ENCODE results near the gene PDGFC.
"Not testable (repeated sequence)": the region's sequence is repeated elsewhere in the genome, so short reads cannot be mapped to it uniquely, and the experiment has no call there.

The PDGFC gene

DNA sequence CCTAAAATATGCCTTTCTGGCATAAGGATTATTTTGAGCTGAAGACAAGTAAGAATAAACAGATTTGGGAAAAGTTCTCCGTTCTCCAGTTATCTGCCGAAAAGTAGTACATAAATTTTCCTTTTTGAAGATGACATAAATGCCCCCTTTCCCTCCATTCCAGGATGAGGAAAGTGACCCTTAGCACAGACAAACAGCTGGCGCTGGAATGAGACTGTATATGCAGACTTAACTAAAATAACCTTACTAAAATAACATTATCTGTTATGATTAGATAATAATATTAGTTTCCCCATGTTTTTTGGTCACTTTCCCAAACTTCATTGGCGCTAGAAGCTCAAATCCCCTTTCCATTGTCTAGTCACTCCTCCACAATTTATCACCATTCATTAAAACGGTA is 21.5 kb downstream of the PDGFC start:
- no peak for DNase-seq (ENCODE audit: low read depth)

DNA sequence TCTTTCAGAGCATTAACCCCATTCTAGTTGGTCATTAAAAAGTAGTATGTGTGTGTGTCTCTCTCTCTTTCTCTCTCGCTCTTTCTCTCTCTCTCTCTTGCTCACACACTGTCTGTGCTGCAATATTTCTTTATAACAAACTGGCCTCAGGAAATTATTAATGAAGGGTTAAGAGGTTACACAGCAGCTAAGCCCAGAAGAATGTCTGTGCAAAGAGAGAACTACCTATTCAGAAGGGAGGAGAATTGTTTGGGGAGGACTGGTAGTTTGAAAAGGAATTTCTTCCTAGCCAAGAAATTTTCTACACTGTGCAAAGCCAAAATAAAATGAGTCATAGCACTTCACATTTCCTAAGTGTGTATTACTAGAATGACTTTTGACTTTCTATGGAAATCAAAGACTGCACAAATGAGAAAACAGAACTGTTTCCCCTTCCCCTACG is 22.2 kb downstream of the PDGFC start:
- DNase-seq (ENCODE audit: low read depth) = no peak

DNA sequence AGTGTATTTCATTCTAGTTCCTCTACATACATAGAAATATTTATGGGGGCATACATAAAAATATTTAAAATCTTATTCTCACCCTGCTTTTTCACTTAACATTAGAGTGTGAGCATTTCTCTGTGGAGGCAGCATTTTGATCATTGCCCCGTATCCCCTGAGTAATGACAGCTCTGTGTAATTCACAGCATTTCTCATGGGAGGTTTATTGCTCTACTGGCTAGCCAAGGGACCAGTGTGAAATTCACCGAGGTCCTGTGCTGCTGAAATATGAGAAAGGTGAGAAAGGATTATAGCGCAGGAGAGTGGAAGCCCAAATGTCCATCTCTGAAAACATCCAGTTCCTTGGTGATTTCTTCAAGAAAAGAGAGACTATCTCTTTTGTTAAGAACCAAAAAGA is 22.9 kb downstream of the PDGFC start:
- no peak for DNase-seq (ENCODE audit: low read depth)

DNA sequence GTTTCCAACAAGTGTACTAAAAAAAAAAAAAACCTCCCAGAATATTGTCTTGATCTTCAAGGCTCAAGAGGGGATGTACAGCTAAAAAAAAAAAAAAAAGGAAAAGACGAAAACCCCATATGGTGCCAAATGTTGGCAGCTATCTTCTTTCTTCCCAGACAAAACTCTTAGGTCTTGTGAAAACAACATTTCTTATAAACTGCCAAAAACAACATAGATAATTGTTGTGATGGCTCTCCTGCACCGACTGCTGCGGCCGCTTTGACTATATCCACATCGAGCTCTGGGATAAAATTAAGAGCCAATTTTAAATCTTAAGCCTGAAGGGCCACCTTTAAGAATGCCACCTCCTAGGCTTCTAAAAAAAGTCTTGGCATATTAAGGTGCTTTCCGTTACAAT is 23.5 kb downstream of the PDGFC start:
- no peak for DNase-seq (ENCODE audit: low read depth)

DNA sequence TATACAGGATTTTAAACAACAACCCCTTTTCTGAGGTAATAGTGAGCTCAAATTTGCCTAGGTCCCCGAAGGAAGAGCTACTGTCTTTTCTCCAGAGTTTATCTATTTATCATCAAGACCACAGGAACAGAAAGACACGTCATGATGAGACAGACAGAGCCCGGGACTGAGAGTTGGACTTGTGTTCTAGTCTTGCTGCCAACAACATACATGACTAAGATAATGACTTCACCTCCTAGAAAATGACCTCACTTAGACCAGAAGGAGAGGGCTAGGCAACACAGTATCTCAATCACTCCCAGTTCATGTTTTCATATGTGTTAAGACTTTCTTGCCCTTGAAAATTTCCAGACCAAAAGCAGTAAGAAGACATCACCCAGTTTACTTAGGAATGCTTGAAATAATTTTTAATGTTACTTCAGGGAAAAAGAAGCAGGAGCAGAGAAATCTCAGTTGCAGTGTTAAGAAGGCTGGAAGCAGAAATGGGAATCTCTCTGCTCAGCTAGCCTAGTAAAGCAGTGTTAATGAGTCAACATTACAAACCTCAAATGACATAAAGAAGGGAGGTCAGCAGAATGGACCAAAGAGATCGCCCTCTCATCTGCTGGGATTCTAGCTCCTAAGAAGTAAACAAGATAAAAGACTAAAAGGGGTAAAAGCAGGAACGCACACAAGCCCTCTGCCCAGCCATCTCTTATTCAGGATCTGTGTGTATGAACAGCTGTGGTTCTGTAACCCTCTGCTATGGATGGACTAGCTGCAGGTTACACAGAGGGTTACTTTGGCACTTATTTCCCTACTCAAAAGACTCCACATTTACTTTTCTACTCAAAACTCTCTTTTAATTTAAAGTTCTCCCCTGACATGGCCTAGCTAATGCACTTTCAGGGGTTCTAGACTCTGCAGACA is 24.8 kb downstream of the PDGFC start:
- no peak for DNase-seq (ENCODE audit: low read depth)

DNA sequence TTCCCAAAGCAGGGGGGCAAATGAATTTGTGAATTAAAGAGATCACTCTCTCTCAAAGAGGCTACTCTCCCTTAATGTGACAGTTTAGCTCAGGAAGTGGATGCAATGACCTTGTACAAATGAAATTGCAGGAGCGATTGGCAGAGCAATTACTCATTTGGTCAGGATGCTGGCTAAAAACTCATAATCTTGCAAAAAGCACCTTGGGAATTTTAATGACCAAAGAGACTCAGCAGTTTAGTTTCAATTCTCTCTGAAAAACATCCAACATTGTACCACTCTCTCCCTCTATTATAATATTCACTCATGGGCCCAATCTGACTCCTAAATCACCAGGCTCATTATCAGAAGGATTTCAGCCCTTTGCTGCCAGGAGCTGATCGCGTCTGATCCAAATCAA is 26.1 kb downstream of the PDGFC start:
- DNase-seq (ENCODE audit: low read depth) = no peak

DNA sequence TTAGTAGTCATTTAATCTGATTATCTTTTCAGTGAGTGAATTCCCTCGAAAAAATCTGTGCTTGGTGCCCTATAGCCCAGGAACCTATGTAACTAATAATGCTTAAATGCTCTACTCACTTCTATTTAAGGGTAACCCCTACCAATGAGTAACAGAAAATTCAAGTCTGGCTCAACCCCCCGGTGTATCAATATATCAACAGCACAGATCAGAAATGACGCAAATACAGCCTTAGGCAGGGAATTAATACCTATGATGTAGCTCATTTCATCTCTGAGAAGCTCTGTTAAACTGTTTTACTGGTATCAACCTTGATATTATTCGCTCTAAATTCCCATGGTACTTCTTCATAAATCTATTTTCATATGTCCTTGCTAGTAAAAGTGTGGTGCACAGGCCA is 28.6 kb downstream of the PDGFC start:
- no peak for DNase-seq (ENCODE audit: low read depth)

DNA sequence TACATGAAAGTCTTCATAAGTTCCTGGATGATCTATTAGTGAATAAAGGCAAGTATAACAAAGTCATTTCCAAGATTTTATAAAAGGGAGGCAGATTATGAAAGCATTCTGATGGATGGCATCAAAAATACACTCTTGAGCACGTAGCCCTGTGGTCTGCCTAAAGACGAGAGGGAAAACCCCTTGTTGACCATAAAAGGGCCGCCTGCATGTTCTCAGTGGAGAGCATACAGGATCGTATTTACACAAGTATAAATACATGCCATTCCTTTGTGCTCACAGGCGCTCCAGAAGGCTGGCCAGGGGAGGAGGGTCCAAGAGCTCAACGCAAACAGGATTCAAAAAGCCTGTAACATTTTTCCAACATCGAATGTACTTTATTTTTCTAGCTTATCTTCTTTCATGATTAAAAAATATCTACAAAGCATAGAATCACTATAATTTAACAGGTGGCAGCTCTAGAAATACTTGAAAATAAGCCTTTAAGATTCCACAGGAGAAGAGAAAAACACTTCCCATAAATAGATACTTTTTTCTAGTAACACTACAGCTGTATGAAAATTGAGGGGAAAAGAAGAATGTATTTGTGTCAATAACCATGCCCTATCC is 29.6 kb downstream of the PDGFC start:
- no peak for DNase-seq (ENCODE audit: low read depth)

DNA sequence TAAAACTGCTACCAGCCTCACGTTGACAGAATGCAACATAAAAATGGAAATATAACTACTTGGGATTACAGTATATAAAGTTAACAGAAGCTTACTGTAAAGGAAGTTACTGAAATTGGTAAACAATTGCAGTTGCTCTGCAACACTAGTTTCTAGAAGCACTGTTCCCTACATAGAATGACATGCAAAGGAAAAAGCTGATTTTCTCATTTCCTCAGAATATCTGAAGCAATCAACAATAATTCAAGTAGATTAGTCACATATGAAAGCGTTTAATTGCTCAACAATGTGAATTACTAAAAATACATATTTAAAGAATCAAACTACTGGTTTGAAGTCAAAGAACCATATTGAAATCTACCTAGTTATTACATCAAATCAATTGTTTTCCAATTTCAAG is 31.8 kb downstream of the PDGFC start:
- no peak for DNase-seq (ENCODE audit: low read depth)

DNA sequence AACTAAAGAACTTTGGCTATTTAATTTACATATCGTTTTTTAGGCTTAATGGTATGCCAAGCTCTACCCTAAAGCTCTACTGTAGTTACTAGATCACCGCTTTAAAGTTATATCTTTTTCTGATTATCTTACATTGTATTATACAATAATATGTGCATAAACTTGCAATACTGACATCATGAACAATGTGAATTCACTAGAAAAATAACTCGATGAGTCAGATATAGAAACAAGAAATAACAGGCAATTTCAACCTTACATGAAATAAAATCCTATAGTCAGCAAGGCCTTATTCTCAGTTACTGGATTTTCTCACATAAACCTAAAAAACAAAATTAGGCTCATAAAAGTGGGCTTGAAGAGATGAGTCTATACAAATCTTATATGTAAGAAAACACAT is 32.5 kb downstream of the PDGFC start:
- no peak for DNase-seq (ENCODE audit: low read depth)

DNA sequence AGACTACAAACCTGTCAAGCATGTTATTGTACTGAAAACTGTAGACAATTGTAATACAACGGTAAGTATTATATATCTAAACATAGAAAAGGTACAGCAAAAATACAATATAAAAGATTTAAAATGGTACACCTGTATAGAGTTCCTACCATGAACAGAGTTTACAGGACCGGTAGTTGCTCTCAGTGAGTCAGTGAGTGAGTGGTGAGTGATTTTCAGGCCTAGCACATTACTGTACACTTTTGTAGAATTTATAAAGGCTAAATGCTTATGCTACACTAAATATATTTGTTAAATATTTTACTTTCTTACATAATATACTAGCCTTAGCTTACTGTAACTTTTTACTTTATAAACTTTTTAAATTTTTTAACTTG is 37.4 kb downstream of the PDGFC start:
- DNase-seq (ENCODE audit: low read depth) = no peak

DNA sequence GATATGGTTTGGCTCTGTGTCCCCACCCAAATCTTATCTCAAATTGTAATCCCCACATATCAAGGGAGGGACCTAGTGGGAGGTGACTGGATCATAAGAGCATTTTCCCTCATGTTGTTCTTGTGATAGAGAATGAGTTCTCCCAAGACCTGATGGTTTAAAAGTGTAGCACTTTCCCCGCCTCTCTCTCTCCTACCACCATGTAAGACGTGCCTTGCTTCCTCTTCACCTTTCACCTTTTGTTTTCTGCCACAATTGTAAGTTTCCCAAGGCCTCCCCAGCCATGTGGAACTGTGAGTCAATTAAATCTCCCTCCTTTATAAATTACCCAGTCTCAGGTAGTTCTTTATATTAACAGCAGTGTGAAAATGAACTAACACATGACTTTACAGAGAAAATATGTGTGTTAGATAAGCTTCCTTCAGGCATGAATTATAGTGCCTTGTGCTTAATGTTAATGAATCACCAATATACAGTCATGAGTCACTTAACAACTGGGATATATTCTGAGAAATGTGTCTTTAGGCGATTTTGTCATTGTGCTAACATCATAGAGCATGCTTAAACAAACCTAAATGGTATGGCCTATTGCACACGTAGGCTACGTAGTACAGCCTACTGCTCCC is 37.9 kb downstream of the PDGFC start:
- DNase-seq (ENCODE audit: low read depth) = no peak

DNA sequence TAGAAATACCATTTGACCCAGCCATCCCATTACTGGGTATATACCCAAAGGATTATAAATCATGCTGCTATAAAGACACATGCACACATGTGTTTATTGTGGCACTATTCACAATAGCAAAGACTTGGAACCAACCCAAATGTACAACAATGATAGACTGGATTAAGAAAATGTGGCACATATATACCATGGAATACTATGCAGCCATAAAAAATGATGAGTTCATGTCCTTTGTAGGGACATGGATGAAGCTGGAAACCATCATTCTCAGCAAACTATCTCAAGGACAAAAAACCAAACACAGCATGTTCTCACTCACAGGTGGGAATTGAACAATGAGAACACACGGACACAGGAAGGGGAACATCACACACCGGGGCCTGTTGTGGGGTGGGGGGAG is 39.2 kb downstream of the PDGFC start:
- DNase-seq (ENCODE audit: low read depth) = not testable (repeated sequence)

DNA sequence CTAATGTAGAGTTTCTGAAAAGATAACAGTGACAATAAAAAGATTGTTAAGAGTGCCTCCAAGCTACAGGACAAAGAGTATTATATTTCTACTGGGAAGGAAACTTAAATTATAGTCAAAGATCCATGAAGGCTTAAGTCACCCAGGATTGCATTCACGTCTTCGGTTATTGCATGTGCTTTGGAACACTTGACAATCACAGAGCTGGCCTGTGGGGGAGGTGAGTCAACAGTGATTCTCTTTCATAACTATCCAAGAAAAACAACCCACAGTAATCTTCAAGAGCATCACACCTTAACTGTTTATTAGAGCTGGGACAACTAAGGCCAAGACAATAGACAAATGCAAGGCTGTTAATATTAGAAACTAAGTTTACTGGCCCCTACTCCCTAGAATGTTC is 40.3 kb downstream of the PDGFC start:
- no peak for DNase-seq (ENCODE audit: low read depth)

DNA sequence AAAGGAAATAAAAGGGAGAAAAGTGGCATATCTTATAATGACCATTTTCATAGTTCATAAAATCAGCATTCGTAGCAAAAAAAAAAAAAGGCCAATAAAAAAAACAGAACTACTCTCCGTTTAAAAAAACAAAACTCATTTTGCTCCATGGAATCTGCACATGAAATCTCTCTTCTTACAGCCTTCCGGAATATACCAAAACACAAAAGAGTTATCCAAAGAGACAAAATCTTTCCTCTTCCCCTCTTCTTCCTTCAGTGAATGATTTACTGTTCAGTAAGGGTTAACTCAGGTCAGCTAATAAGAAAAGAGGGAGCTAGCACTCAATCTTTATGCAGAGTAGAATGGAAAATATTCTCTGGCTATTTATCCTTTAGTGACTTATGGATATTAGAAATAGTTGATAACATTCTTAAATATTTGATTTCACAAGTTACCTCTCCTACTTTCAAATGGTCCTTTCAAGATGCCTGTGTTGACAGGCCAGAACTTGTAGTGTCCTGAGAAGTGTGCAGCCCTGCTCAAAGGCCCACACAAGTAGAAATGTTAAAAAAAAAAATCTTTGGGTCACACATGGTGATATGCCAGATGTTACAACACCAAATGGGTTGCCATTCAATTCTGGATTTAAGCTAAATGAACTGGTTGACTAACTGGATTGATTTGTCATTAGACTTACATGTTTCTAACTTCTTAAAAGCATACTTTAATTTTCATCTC is 42.1 kb downstream of the PDGFC start:
- no peak for DNase-seq (ENCODE audit: low read depth)

DNA sequence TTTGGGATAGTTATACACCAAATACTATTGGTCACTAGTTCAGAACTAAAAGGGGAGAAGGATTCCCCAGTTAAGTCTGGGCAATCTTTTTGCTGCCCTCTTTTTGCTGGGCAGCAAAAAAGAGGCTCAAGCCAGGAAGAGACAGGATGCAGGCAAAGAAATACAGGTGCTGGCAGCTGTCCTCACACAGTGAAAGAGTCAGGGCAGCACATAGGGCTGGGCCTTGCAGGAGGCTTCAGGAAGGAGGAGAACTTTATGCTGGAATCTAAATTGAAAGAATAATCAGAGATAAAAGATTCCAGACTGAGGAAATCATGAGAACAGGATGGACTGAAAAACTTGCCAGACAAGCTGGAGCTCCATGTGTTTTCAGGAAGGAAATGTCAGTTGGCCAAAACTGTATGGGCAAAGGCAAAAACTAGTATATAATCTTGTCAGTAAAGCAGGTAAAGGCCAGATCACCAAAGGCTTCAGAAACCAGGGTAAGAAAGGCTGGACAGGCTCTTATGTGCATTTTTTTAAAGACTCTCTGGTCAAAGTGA is 46.8 kb downstream of the PDGFC start:
- DNase-seq (ENCODE audit: low read depth) = no peak

DNA sequence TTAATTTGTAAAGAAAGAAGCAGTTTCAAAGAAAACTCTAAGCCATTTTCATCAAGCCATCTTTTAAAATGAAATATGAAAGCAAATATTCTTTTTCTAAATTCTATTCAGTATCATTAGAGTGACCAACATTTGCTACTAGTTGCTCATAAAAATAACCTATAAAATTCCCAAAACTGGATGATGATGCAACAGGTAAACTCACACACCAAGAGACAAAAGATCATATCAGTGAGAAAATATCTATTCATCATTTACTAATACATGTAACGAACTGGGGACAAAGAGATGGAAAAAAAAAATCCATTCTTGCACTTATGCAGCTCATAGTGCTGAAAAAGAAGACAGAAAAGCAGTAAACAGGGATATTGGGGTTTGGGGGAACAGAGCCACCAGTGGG is 48.1 kb downstream of the PDGFC start:
- DNase-seq (ENCODE audit: low read depth) = no peak

DNA sequence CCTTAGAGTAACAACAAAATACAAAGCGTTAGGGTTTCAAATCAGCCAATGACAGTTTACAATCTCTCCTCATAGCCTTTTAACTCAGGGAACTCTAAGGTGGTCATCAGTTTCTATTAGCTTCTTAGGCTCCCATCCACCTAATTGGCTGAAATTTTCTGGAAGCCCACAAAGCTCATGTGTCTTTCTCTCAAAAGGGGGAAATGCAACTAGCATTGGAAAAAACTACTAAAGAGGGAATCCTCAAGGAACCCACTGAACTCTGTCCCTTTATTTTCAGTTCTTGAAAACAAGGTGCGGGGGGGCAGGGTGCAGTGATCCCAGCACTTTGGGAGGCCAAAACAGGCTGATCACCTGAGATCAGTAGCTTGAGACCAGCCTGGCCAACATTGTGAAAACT is 56.4 kb downstream of the PDGFC start:
- no peak for DNase-seq (ENCODE audit: low read depth)

DNA sequence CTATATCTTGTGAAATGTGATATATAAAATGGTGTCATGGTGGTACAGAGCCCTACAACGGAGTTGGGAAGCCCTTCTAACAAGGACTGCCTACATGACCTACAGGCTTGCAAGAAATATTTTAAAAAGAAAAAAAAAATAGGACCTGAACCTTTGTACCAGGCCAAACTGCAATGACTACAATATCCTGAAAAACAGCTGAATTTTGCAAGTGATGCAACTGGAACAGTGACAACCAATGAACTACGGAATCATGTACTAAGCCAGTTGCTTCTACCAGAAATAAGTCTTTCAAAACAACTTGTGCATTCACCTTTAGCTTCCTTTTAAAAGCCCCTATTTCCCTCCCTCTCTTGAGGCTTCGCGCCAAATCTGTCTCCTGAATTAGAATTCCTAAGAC is 58.4 kb downstream of the PDGFC start:
- no peak for DNase-seq (ENCODE audit: low read depth)

DNA sequence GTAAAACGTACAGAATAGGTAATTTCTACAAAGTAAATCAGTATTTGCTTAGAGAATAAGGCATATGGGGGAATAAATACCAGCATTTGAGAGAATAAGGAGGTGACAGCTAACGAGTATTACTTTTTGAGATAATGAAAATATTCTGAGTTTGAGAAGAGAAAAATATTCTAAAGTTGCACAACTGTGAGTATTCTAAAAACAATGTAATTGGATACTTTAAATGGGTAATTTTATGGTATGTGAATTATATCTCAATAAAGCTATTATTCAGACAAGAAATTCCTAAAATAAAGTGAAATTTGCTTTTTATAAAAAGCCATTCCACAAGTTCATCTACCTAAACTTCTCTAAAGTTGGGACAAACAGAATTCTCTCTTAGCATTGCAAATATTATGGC is 62.6 kb downstream of the PDGFC start:
- no peak for DNase-seq (ENCODE audit: low read depth)

DNA sequence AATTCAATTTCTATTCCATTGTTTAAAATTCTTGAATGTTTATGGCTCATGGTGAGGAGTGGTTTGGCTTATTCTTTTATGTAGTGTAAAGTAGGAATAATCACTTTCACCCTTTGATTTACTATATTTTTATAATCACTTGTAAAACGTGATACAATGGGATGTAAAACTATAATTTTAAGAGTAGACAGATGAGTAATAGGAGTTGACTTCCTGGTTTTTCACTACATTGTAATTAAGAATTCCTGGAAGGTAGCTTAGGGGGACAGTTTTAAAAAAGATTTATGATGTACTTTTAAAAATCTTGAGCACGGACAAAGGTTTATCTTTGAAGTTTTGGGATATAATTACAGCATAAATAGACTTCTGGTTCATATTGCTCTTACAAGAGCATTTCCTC is 65.3 kb downstream of the PDGFC start:
- no peak for DNase-seq (ENCODE audit: low read depth)

DNA sequence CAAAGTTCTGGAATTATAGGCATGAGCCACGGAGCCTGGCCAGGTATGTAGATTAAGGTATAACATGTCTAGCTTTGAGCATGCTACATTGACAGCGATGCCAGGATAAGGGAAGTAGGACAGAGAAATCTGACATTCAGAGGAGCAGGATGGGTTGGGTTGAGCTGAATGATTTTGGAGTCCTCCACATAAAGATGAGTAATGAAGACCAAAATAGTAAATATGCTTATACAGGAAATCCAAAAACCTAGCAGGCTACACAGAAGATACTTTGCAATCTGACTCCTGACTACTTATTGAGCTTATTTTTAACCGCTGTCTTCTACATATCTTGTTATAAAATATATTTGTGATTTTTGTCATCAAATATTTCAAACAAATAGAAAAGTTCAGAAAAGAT is 69.7 kb downstream of the PDGFC start:
- no peak for DNase-seq (ENCODE audit: low read depth)

Measured in stimulated activated CD4-positive, alpha-beta T cell treated with anti-CD3 and anti-CD28 coated beads, Interleukin-2, amount 100 ng/mL, for 4 hours (primary cell).